ENCODE measurements around the gene OR4D11.

The OR4D11 gene

GRCh38 chr11:59552844-59553243 lies 49.5 kb downstream of the OR4D11 start:
- H3K4me3 ChIP-seq (ENCODE audit: control insufficient read depth, low read depth, low read length) = no peak overlapping the region
- no peak for DNase-seq (ENCODE audit: low read depth)
- no peak for TF ChIP-seq CTCF (IDR thresholded peaks at IDR 0.05; ENCODE audit: control insufficient read depth, insufficient read depth, low read depth, low read length, missing control alignments)

- no peak for TF ChIP-seq CTCF (IDR thresholded peaks at IDR 0.05; ENCODE audit: control insufficient read depth, insufficient read depth, low read depth, low read length, missing control alignments)
- DNase-seq (ENCODE audit: low read depth) = no peak
- no peak overlapping the region for H3K4me3 ChIP-seq (ENCODE audit: control insufficient read depth, low read depth, low read length)
Measured at GRCh38 chr11:59553323-59553722, 49.9 kb downstream of the OR4D11 start.

Measured in AG09309 (cell line).